Right cardiac atrium (tissue), 5 donors: ENCODE data around the gene XIRP2. TPM values are rescaled to one million over a fixed set of nuclear protein-coding genes. Genes with fewer than 3 reads are reported as not detected.

Experiments
- ATAC-seq, 2 donors: fragments of 200-7000 bp; cut with Tn5 transposase; one replicate each; pipeline versions ENCODE4 v1.8.0 to v1.9.1; 2020; ENCODE audit warnings: moderate library complexity in 2 of 2, mild to moderate bottlenecking in 1 of 2
- DNase-seq, 3 donors: peaks; one replicate each; pipeline ENCODE4 v3.0.0-alpha.2; 2020
- H3K27ac ChIP-seq: one replicate; pipeline ENCODE4 v1.5.1; 2013; ENCODE audit warnings: mild to moderate bottlenecking, low read length, control low read depth, moderate library complexity
- H3K27me3 ChIP-seq: one replicate; pipeline ENCODE4 v1.6.1; 2013; ENCODE audit not compliant: control insufficient read depth, insufficient read depth
- H3K4me1 ChIP-seq: one replicate; pipeline ENCODE4 v1.6.1; 2013; ENCODE audit warnings: low read length; ENCODE audit not compliant: control insufficient read depth, insufficient read depth
- H3K4me3 ChIP-seq: one replicate; pipeline ENCODE4 v1.5.1; 2013; ENCODE audit warnings: low read length, control low read depth
- H3K9me3 ChIP-seq: one replicate; pipeline ENCODE4 v1.6.1; 2013; ENCODE audit warnings: low read length; ENCODE audit not compliant: control insufficient read depth
- WGBS: extraction: QIAGEN DNeasy Blood & Tissue Kit; methylation state at CpG from one replicate; pipeline ENCODE4 v1.1.7; 2013; 5-methylcytosine and 5-hydroxymethylcytosine counted together
- intact Hi-C, 4 donors: fragments of 100-400 bp; cut with DNase I; formaldehyde crosslinking; loops; one replicate each; pipeline versions ENCODE4 v1.11.0 to v1.14.0; 2022 to 2023
- polyA plus RNA-seq: library from polyadenylated mRNA; stranded (reverse); fragments of 200-250 nt; gene quantifications from one replicate; pipeline ENCODE4 v1.2.3, GENCODE V29; 2013
- total RNA-seq, 4 donors: library from RNA; stranded (reverse); fragmentation: NEBNext Ultra II Directional; extraction: Animal tissue kit (Norgen Biotek cat#: 25700); gene quantifications; one replicate each; pipeline ENCODE4 v1.2.1, GENCODE V29; 2021
- donor health status: healthy with polysubstance abuse.
- donor health status: DM: no; HTN: yes; CAD: no.
- donor health status: DM: no; HTN: no; CAD: no.
- donor health status: DM: no; HTN: yes; CAD: no; lungs with severe emphysema.
- donor health status: DM: yes; HTN: yes; CAD: no.

Gene XIRP2
- total and polyA plus RNA-seq, 5 donors = 26.5 to 104 (median 51.8) TPM

DNA sequence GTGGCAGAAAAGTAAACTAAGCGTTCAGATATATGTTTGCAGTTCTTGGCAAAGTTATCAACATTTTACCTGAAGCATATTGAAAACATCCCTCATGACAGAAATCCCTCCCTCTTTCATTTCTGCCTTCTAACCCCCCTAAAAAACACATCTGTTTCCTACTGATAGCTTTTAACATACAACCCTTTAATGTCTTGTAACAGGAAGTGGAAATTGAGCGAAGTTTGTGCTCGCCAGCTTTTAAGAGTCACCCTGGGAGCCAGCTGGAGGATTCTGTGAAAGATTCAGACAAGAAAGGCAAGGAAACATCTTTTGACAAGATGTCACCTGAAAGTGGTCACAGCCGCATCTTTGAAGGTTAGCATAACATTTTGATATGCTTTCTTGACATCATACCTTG lies 247.4 kb downstream of the XIRP2 start:
- no peak for ATAC-seq
- WGBS = 43% methylated on average over 4 of the region's 4 CpGs
- Histone ChIP-seq H3K4me3 (no peak overlapping the region), H3K9me3 (no peaks in the 10 kb centered on the region), H3K4me1 (no peaks in the 10 kb centered on the region), H3K27me3 (no peaks in the 10 kb centered on the region), H3K27ac (no peak overlapping the region)
- no peak for DNase-seq
- intact Hi-C loops = no loop called here

DNA sequence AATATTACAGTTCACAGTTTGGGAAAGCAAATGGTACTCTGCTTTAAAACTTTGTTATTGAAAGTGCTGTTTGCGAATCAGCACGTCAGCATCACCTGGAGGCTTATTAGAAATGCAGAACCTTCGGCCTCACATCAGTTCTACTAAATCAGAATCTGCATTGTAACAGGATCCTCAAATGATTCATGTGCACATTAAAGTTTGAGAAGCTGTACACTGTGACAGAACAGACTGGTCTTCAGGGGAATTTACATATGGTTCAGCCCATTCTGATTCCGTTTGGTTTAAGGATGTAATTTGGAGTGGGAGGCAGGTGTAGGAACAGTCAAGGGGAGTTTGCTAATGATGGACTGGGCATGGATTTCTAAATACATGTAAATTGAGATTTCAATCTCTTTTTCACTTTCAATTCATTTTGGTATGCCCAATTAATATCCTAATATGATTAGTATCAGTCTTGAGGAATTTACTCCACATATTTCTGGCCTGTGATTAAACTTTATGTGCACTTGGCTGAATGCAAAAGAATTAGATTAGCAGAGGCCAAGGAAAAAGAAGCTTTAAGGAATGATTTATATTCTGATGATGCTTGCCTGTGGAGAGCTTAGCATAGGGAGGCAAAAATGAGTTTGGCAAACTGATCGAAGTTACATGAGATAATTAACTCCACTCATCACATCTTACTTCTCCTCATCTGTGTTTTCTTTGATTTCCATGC lies 248.8 kb downstream of the XIRP2 start:
- DNase-seq (no peak), ATAC-seq (no peak)
- H3K4me1 ChIP-seq = no peaks in the 10 kb centered on the region
- H3K9me3 ChIP-seq = no peaks in the 10 kb centered on the region
- H3K27me3 ChIP-seq = no peaks in the 10 kb centered on the region
- 74% methylated on average over 5 of the region's 5 CpGs for WGBS
- no peak overlapping the region for H3K4me3 ChIP-seq
- no peak overlapping the region for H3K27ac ChIP-seq
- intact Hi-C loops = no loop called here

DNA sequence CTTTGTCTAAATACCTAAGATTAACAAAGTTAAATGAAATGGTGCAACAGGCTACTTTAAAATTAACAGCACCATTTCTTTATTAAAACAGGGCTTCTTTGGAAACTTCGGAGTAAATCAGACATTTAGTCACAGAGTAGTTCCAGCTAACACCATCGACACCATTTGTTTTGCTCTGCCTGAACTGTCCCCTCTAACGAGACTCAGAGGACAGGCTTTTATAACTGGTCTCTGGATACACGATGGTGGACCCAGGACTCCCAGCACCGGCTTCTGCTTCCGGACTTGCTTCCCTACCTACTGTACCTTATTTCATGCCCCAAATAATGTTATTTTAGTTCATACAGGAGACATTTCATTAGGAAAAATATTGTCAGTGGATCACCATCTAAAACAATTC lies 252.1 kb downstream of the XIRP2 start:
- intact Hi-C loops = no loop called here
- ATAC-seq = no peak
- H3K27ac ChIP-seq = no peak overlapping the region

DNA sequence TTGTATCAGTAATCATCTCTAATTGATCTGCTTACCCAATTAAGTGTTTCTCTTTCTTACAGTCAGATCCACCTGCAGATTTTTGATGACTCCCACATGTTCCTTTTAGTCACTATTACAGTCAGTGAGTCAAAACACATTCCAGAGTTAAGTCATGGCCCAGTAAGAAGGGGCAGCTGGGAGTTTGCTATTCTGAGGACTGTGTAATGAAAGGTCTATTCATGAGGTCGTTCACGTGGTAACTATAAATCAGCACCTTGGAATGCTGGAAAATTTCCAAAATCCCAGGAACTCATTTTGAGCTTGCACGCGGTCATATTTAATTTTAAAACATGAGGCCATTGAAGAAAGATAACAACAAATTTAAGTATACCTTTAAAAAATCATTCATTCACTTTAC lies 252.5 kb downstream of the XIRP2 start:
- no peaks in the 10 kb centered on the region for H3K9me3 ChIP-seq
- no peak overlapping the region for H3K4me3 ChIP-seq
- WGBS = 22% methylated on average over 4 of the region's 4 CpGs
- intact Hi-C loops = no loop called here
- DNase-seq = no peak
- H3K27ac ChIP-seq = no peak overlapping the region
- H3K27me3 ChIP-seq = no peaks in the 10 kb centered on the region
- peak; percentile 56 to 60 for ATAC-seq
- H3K4me1 ChIP-seq = no peaks in the 10 kb centered on the region

More for the DNA sequence above, 252.1 kb downstream of the XIRP2 start:
- Histone ChIP-seq H3K4me3 (no peak overlapping the region), H3K4me1 (no peaks in the 10 kb centered on the region), H3K9me3 (no peaks in the 10 kb centered on the region), H3K27me3 (no peaks in the 10 kb centered on the region)
- 70% methylated on average over 6 of the region's 6 CpGs for WGBS
- DNase-seq = no peak

DNA sequence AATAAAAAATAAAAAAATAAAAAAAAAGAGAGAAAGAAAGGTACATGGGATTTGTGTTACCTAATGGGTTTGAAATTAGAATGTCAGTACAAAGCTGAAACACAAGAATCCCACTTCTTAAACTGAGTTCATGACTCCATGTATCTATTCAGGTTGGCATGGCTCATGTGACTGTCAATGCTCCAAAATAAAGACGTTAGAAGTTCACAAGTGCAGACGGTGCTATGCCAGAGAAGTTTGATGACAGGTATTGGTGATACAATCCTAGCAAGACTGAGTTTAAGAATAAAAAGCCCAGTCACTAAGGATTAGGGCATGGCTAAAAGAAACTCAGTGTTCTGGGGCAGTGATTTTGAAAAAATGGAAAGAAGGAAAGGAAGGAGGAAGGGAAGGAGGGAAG lies 254.3 kb downstream of the XIRP2 start:
- no peaks in the 10 kb centered on the region for H3K27me3 ChIP-seq
- H3K27ac ChIP-seq = no peak overlapping the region
- no peak for ATAC-seq
- intact Hi-C loops = no loop called here
- H3K4me1 ChIP-seq = no peaks in the 10 kb centered on the region
- DNase-seq = no peak
- H3K9me3 ChIP-seq = no peaks in the 10 kb centered on the region
- H3K4me3 ChIP-seq = no peak overlapping the region
- WGBS = 35% methylated on average over 2 of the region's 2 CpGs

DNA sequence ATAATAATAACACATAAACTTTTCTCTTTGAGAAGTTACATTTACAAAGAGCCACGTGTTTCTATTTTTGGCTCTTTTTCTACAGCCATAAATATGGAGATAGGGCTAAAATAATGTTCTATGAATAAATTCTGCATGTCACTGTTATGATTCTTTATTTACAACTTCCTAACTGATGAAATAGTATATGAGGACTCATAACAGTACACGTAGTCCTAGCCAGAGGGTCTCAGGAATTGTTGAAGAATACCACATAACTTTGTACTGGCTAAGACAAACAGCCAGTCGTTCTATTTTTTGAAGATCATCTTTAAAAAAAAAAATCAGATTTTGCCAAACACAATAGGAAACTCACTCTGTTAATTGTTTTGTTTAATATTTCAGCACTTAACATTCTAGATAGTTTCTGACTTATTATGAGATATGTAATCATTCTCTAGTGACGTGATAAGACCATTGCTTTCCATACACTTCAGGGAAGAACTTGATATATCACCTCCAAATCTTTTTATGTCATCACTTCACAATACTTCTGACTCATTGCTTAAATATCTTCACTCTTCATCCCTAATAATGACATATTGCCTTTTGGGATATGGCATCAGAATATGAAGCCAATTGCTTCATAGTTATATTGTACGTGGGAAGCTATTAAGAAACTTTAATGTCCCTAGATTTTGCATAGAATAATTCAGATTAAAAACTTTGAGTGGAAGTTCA lies 256.1 kb downstream of the XIRP2 start:
- intact Hi-C loops = no loop called here
- Histone ChIP-seq H3K9me3 (no peaks in the 10 kb centered on the region), H3K27me3 (no peaks in the 10 kb centered on the region), H3K4me3 (no peak overlapping the region), H3K4me1 (no peaks in the 10 kb centered on the region), H3K27ac (no peak overlapping the region)
- DNase-seq = no peak
- no peak for ATAC-seq
- 27% methylated on average over 5 of the region's 5 CpGs for WGBS

DNA sequence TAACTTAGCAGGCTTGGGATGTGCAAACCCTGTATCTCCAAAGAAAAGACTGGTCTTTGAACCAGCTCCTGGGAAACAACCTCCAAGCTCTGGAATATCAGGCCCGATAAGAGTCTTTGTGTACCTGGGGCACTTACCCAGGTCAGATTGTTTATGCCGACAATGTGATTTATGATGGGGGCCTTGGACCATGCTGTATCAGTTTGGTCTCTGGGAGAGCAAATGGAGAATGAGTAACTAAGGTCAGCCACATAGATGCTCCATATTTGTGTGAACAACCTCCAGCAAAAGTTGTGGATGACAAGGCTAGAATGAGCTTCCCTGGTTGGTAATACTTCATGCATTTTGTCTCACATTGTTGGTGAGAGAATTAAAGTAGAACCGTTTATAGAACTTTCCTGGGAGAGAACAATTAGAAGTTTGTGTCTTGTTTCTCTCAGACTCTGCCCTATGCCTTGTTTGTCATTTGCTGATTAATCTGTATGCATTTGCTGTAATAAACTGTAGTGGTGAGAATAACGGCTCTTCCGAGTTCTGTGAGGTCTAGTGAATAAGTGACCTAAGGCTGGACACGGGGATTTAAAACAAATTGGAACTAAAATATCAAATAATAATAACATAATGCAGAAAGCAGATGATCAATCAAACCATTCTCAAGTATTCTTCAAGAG lies 259.1 kb downstream of the XIRP2 start:
- intact Hi-C loops = no loop called here

DNA sequence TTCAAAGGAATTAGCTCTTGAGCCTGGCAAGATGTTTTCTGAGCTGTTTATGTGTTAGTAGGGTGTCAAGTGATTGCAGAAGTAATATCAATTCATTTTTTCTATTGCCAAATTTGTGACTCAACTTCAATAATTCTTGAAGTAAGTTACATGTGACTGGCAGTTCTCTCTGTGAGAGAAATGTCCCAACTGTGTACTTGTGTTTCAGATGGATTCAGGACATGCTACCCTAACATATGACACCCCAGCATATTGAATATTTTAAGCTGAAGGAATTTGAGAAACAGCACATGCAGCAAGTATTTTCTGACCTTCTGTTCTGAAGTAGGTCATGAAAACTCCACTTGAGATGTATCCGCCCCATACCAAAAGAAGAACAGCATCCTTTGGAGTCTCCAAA lies 263.6 kb downstream of the XIRP2 start:
- no peak overlapping the region for H3K4me3 ChIP-seq

More for the DNA sequence above, 259.1 kb downstream of the XIRP2 start:
- H3K4me3 ChIP-seq = no peak overlapping the region
- no peaks in the 10 kb centered on the region for H3K4me1 ChIP-seq
- no peaks in the 10 kb centered on the region for H3K9me3 ChIP-seq
- 69% methylated on average over 6 of the region's 6 CpGs for WGBS
- H3K27me3 ChIP-seq = no peaks in the 10 kb centered on the region
- DNase-seq = no peak
- no peak overlapping the region for H3K27ac ChIP-seq
- no peak for ATAC-seq

DNA sequence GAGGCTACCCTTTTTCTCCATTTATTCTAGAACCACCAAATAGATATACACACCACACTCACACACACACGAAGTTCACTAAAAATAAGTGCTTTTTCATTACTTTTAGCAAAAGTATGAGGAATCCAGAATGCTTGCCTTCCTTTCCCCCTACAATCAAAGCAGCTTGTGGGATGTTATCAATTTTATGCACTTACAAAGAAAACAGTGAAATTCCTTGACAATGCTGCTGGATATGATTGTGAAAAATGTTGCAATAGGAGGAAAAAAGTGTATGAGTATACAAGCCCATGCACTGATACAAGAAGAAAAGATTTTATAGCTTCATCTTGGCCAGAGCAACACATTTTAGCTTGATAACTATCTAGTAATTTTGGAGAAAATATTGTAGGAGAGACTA lies 269.2 kb downstream of the XIRP2 start:
- Histone ChIP-seq H3K27me3 (no peaks in the 10 kb centered on the region), H3K4me3 (no peak overlapping the region), H3K4me1 (no peaks in the 10 kb centered on the region), H3K27ac (no peak overlapping the region), H3K9me3 (peaks cover 2% of the 10 kb centered on the region)
- 27% methylated on average over 1 of the region's 1 CpG for WGBS
- DNase-seq (no peak), ATAC-seq (no peak)
- intact Hi-C loops = no loop called here

More for the DNA sequence above, 263.6 kb downstream of the XIRP2 start:
- Histone ChIP-seq H3K27ac (no peak overlapping the region), H3K27me3 (no peaks in the 10 kb centered on the region), H3K9me3 (no peaks in the 10 kb centered on the region), H3K4me1 (no peaks in the 10 kb centered on the region)
- no peak for DNase-seq
- ATAC-seq = no peak
- WGBS = 93% methylated on average over 1 of the region's 1 CpG
- intact Hi-C loops = no loop called here

DNA sequence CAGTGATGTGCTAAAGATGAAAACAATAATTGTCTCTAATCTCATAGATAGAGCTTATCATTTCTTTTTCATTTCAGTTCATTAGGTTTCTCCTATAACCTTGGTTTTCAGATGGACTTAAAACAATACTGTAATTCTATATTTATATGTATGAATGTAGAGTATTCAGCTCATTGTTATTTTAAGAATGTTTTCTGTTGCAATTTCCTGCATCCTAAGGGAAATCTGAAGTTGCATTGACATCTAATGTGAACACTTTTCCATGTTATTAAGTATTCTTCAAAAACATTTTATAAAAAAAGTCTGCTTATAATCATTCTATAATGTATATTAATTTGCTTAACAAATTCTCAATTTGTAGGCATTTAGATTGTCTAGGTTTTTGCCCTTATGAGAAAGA lies 288.9 kb downstream of the XIRP2 start:
- no peaks in the 10 kb centered on the region for H3K9me3 ChIP-seq
- H3K27ac ChIP-seq = no peak overlapping the region
- no peak for DNase-seq
- no peak overlapping the region for H3K4me3 ChIP-seq
- H3K27me3 ChIP-seq = no peaks in the 10 kb centered on the region
- intact Hi-C loops = no loop called here
- H3K4me1 ChIP-seq = no peaks in the 10 kb centered on the region
- no peak for ATAC-seq

DNA sequence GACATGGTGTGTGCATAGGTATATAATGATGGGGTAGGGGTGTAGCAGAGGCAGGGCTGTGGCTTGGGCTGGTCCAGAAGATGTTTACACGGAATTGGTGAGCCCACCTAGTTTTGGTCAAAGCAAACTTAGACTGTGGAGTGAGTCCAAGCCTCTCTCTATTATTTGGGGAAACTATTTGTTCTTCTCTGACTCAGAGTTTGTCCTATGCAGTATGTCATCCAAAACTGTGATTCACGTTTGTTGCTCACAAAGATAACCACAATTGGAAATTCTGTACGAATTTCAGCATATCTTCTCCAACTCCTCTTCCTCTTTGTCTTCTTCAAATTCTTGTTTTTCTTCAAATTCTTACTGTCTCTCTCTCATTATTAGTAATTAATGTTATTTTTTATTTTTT lies 292.9 kb downstream of the XIRP2 start:
- Histone ChIP-seq H3K27ac (no peak overlapping the region), H3K4me3 (no peak overlapping the region), H3K9me3 (no peaks in the 10 kb centered on the region), H3K27me3 (no peaks in the 10 kb centered on the region), H3K4me1 (no peaks in the 10 kb centered on the region)
- DNase-seq (no peak), ATAC-seq (no peak)
- intact Hi-C loops = no loop called here
- 65% methylated on average over 3 of the region's 3 CpGs for WGBS
